CD1c-positive myeloid dendritic cell (primary cell): Measurements from ENCODE around the gene UQCRHL.
"Not testable (repeated sequence)": the region's sequence is repeated elsewhere in the genome, so short reads cannot be mapped to it uniquely, and the experiment has no call there.

ENCODE experiments used
- DNase-seq: peaks from one replicate; pipeline ENCODE4 v3.0.0-alpha.2; 2016; ENCODE audit errors: extremely low spot score

Gene UQCRHL

DNA sequence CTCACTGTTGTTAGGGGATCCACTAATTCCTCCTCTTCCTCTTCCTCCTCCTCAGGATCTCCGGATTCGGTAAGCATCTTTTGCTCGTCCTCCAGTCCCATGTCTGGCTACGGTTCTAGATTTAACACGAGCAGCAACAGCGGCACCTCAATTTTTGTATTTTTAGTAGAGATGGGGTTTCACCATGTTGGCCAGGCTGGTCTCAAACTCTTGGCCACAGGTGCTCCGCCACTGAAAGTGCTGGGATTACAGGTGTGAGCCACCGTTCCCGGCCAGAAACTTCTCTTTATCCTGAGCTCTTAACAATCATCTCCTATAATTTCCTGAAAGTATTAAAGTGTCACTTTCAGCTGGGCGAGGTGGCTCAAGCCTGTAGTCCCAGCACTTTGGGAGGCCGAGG, at the start of gene UQCRHL:
Gene UQCRHL, minus strand, starts transcription at position 101 of the 400 bp plus-strand sequence. Its CDS starts 0 bp downstream, at position 101.
- not testable (repeated sequence) for DNase-seq

DNA sequence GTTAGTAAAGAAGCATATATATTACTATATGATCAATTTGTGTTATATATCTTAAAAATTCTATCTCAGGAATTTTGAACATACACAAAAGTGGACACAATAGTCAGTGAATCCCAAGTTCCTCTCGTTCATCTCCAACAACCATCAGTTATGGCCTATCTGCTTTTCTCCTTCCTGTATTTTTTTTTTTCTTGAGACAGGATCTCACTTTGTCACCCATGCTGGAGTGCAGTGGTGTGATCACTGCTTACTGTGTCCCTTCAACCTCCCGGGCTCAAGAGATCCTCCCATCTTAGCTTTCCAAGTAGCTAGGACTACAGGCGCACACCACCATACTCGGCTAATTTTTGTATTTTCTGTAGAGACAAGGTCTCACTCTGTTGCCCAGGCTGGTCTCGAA, 49.4 kb upstream of the UQCRHL start:
- DNase-seq = no peak

DNA sequence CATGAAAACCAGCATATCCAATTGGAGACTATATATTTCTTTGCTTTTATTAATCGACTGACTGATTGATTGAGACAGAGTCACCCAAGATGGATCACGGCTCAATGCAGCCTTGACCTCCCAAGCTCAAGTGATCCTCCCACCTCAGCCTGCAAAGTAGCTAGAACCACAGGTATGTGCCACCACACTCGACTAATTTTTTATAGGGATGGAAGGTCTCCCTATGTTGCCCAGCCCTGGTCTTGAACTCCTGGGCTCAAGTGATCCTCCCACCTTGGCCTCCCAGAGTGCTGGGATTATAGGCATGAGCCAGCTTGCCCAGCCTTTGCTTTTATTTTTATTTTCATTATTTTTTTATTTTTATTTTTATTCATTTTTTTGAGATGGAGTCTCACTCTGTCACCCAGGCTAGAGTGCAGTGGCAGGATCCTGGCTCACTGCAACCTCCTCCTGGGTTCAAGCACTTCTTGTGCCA, 45.4 kb upstream of the UQCRHL start:
- DNase-seq = no peak

DNA sequence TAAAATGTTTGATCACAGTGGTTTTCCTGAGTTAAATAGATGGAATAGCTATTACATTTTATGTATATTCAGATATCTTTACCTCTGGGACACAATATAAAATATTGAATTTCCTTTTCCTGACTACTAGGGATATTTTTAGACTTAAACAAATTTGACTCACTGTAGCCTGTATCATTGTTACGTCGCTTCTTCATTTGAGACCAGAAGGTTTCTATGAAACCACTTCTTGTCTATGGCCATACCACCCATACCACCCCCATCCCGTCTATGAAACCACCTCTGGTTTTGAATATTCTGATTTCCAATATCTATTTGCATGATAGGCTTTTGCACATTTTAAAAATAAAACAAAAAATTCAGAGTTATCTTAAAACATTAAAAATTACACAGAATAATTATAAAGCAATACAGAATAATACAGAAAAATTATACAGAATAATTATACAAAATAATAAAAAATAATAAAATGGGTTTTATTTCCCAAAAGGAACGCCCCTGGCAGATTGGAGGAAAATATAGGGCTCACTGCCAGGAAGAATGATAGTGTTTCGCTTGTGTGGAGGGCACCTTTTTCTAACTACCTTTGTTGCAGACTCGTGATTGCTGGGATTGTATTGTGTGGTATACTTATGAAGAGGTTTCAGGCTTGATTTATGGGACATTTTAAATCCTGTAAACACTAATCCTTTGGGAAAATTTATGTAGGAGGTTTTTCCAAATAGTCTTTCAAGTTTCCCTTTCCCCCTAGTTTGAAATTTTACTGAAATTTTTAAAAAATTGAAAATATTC, 44.8 kb upstream of the UQCRHL start:
- peak; percentile 52 for DNase-seq

DNA sequence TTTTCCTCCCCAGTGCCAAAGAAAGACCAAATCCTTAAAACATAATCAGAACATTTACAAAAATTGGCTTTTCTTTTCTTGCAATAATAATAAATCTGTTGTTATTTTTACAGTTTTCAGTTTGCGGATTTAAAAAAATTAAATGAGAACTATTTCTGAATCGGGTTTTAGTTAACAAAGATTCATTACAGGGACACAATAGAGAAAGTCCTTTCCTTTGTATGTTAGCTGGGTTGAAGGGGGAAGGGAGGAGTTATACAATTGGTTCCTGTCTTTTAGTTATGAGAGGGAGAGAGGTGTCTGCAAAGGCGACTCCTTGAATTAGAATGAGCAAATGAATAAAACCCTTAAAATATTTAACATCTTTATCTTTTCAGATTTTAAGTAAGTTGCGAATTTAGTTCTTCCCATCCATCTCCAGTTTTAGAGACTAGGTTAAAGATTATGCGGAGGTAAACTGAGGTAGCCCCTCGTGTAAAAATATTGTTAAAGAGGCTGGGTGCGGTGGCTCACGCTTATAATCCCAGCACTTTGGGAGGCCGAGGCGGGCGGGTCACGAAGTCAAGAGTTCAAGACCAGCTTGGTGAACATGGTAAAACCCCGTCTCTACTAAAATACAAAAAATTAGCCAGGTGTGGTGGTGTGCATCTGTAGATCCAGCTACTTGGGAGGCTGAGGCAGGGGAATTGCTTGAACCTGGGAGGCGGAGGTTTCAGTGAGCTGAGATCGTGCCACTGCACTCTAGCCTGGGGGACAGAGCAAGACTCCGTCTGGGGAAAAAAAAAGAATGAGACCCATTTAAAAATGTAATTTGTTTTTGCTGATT, 44.0 kb upstream of the UQCRHL start:
- DNase-seq = no peak

DNA sequence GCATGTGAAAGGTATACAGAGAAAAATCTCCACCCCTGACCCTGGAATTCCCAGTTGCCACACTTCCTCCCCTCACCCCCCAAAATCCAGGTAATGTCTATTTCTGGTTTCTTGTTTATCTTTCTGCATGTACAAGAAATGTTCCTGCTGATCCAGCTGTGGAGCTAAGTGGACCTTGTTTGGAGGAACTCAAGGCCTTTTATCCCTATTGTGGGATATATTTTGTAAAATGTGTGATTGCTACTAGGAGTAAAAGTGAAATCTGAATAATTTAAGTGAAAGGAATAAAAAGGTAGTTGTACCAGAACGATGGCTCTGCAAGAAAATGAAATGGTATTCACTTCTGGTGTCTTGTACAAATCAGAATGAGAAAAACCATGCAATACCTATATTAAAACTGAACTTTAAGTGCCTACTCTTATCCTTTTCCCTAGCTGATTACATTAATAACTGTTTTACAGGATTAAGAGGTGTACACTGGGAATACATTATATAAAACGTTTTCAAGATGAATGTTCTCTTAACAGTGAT, 43.1 kb upstream of the UQCRHL start:
- no peak for DNase-seq

DNA sequence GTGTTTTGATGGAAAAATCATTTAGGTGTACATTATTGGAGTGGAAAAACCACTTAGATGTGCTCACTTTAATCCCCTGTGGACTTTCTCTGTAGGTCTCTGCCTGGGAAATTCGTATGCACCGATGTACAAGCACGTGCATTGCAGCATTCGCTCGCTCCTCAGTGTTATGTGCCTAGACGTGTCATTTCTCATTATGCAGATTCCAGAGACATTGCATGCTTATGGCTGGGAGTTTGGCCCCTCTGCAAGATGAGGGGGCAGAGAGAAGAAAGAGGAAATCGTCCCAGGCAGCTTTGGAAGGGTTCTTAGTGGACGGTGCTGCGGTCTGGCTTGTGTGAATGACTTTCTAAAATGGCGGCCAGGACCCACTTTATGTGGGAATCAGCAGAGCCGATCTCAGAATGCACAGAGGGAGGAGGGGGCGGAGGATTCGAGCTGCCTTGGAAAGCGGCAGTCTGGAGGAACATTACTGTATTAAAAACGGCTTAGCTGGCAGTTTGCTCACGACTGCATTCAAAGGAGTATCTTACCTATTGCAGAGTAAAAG, 42.4 kb upstream of the UQCRHL start:
- DNase-seq = peak; percentile 87

DNA sequence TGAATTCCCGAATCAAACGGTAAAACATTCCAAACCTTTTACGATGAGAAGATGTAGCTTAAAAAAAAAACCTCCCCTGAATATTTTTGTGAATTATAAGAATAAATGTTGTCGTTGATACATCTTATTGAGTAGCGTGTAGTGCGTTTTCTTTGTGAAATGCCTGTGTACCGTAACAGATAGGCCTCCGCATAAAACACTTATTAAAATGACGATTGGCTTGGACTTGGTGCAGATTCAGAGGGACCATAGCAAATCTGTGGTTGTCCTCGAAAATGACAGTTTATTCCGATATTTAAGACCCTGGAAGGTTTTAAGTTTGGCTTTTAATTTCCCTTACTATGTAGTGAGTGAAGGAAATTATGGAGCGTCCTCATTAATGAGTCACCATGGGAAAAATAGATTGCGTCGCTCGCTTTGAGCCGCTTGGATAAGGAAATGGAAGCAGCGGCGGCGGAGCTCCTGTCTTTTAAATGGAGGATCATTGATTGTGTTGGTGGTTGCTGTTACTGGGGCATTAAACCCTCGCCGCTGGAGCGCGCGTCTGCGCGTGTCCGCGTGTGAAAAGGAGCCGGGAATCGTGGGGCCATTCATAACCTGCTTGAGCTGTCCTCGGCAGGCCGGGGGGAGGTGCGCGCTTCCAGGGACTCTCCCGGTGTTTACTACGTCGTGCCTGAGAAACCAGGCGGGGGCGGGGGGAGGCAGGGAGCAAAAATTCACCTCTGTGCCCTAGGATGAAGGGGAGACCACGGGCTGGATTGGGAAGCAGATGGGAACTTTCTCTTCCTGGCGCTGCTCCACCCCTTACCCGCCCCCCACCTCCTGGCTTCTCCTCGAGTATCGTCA, 41.7 kb upstream of the UQCRHL start:
- peak; percentile 90 for DNase-seq

DNA sequence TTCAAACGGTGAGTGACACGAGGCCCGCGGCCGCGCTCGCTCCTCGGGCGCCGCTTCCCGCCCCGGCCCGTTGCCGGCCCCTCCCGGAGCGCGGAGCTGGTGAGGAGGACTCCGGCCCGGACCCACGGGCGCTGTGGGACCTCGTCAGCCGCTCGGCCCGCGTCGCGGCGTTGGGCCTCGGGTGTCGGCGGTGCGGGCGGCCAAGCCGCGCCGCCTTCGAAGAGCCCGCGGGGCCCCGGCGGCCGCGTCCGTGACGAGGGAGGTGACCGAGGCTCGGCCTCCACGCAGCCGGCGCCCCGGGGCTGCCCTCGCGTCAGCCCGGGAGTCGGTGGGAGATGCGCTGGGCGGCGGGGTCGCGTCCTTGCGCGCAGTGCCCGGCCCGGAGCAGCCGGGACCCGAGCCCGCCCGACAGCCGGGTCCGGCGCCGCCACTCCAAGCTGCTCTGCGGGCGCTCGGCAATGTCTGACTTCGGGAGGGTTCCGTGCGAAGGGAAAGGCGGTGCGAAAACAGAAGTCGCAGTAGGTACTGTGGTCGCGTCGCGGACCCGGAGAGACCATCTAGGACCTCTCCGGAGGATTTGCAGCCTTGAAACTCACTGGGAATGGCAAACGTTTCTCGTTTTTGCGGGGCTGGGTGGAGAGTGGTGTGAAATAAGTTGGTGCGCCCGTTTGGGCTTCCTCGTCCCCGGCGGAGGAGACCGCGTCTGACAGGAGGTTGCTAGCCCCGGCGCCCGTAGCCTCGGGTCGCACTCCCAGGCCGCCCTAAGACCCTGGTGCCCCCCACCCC, 40.9 kb upstream of the UQCRHL start:
- peak; percentile 79 for DNase-seq

DNA sequence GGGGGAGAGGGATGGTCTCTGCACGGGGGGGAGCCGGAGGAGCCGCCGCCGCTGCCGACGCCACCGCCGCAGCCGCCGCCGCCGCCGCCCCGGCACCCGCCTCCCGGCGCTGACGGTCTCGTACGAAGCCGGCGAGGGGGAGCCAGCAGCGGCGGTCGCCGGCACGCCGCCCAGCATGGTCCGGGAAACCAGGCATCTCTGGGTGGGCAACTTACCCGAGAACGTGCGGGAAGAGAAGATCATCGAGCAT, 40.4 kb upstream of the UQCRHL start:
- DNase-seq = no peak

DNA sequence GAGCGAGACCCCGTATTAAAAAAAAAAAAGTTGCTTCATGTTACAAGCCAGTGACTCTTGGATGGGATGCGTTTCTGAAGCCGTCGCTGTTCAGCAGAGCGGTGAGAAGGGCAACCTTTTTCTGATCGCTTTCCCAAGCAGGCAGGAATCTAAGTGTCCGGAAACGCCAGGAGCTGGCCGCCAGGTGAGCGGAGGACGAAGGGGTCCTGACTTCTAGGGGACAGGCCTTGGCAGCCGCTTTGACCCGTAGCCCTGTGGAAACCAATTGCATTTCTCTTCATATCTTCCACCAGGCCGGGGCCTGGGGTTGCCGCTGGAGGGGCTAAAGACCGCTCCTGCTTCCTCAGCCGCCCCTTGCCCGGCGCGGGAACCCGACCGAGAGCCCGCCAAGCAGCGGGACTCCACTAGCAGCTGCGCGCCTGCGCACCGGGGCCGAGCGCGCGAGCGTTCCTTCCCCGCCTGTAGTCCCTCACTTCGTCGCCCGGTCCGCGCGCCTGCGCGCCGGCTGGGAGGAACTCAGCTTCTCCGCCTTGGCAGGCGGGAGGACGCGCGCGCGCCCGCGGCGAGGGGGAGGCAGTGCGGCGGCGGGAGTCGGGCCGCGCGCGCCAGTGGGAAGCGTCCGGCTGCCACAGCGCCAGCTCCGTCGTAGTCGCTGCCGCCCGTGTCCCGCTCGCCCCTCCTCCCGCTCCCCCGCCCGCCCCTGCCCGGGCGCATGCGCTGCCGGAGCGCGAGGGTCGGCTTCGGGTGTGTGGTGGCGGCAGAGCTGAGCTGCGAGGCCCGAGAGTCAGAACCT, 39.8 kb upstream of the UQCRHL start, which contains the start of gene SPEN:
Gene SPEN, plus strand, starts transcription at position 608 of the 793 bp plus-strand sequence. CDS start 361 bp downstream, outside the sequence.
- DNase-seq = peak; percentile 100

DNA sequence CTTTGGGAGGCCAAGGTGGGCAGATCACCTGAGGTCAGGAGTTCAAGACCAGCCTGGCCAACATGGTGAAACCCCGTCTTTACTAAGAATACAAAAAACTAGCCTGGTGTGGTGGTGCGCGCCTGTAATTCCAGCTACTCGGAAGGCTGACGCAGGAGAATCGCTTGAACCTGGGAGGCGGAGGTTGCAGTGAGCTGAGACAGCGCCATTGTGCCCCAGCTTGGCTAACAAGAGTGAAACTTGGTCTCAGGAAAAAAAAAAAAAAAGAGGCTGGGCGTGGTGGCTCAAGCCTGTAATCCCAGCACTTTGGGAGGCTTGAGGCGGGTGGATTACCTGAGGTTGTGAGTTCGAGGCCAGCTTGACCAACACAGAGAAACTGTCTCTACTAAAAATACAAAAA, 38.6 kb upstream of the UQCRHL start:
- not testable (repeated sequence) for DNase-seq

DNA sequence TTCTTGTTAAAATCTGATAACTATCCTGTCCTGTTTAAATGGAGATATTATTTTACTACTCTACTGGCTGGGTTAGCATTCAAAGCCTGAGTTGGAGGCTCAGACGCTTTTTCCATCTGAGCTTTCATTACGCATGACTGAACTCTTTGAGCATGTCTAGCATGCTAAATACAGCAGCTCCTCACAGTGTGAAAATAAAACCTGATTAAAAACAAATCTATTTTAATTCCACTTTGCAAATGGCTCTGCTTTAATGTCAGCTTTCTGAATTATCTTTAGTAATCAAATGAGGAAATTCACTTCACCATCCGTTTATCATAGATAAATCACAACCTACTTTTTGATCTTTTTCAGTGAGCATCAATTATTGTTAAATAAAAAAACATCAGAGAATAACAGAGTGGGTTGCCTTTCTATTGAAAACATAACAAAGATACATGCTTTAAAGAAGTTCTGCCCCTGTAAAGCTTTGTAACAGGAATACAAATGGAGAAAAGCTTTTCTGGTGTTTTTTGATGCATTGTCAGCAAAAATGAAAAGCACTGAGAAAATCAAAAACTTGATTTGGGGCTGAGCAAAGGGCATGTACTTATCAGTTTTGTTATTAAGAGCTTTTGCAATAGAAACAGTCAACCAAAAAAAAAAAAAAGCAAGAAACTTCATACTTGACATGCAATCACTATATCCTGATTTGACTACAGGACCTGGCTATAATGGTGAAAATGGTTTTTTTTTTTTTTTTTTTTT, 36.5 kb upstream of the UQCRHL start:
- no peak for DNase-seq

DNA sequence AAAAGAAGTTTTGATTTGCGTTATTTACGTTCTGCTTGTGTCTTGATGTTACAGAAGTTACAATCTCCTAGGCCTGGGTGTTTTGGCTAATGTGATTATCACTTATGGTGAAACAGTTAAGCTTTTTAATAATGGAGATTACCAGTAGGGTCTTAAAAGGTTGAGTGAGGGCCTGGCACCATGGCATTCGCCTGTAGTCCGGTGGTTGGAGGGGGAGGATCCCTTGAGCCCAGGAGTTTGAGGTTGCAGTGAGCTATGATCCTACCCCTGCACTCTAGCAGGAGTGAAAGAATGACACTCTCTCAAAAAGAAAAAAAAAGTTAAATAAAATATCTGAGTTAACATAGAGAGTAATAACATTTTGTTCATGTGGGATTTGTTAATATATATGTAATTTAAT, 31.3 kb upstream of the UQCRHL start:
- no peak for DNase-seq

DNA sequence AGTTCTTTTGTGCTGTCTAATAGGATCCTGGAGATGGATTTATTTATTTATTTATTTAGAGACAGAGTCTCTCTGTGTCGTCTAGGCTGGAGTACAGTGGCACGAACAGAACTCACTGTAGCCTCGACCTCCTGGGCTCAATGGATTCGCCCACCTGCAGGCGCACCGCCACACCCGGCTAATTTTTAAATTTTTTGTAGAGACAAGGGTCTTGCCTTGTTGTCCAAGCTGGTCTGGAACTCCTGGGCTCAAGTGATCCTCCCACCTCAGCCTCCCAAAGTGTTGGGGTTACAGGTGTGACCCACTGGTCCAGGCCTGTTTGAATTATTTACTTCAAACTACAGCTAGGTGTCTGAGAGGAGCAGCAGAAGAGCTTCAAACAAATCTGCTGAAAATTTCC, 30.5 kb upstream of the UQCRHL start:
- no peak for DNase-seq

DNA sequence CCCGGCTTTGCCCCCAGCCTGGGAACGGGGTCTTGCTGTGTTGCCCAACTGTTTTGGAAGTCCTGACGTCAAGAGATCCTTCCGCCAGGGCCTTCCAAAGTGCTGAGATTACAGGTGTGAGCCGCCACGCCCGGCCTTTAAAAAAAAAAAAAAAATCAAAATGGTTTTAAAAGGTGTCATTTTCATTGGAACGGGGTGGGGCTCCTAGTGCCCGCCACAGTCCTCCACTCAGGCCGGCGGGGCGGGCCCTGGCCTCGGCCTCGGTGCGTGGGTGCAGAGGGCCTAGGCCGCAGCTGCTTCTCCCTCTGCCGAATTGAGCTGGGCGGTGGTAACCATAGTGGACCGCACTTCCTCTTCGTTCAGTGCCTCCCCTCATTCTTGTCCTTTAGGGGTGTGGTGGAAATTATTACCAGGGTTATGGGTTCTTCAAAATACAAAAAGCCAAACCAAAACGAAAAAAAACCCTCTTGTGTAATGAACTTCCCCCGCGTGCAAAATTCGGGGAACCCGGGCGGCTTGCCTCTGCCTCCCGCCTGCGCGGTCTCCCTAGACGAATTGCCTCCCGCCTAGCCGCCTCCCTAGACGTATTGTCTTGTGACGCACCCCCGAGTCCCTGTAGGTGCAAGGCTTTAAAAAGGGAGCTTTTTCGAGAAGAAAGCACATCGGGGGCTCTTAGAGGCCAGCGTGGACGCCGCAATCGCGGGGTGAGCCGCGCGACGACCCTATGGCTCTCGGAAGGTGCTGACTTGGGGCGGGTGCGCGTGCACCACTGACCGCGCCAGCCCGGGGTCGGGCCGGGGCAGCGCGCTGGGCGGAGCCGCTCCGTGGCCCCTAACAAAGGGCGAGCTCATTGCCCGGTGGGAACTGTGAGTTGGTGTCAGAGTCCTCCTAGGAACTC, 29.6 kb upstream of the UQCRHL start:
- peak; percentile 98 for DNase-seq

DNA sequence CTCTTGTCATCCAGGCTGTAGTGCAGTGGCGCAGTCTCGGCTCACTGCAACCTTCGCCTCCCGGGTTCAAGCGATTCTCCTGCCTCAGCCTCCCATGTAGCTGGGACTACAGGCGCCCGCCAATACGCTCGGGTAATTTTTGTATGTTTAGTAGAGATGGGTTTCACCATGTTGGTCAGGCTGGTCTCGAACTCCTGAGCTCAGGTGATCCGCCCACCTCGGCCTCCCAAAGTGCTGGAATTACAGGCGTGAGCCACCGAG, 29.0 kb upstream of the UQCRHL start:
- DNase-seq = not testable (repeated sequence)

DNA sequence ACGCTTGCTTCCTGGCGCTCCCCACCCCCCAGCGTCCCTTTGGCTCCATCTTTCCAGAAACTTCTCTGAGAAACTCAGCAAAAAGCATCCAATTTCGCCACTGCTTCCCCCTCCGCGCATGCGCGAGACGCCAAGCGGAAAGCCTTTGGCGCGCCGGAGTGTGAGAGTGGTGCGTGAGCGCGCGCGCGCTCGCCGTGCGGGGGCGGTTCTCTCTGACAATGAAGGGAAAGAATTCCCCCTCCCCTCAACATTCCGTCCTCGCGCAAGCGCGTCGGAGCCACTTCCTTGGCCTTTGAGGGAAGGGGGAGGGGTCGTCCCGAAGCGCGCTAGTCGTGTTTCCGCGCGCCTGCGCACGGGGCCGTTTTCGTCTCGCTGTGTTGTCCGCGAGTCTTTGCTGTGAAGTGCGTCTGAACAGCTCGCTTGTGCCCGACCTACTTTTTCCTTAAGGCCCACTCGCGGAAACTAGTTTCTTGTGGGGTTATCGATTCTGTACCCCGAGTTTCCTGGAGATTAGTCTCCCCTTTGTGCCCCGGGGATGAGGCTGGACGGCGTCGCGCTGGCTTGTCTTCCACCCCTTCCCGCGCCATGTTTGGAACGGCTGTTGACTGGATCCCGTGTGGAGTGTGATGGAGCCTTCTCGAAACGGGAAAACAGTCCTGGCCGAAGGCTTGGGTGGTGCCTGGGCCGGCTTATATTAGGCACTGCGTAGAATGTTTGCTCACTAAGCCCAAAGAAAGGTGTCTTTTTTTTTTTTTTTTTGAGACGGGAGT, 28.5 kb upstream of the UQCRHL start:
- peak; percentile 100 for DNase-seq
